Stimulated activated naive B cell treated with anti-CD40 and anti-IgM and Interleukin-4, amounts not matched to agents 10 μg/mL and 1 μg/mL and 100 μg/mL, for 72 hours (primary cell): Measurements from ENCODE around the gene STARD13.

ENCODE experiments used
- ATAC-seq, 2 donors: fragments of 150-1000 bp; cut with Tn5 transposase; replicated peaks; 2 replicates each; pipeline ENCODE4 v1.10.0; 2021; ENCODE audit warnings: moderate library complexity in 1 of 2
- DNase-seq: peaks from one replicate; pipeline ENCODE4 v3.0.0; 2021
- H3K27ac Mint-ChIP-seq: one replicate; pipeline ENCODE4 v1.8.0; 2022; ENCODE audit warnings: mild to moderate bottlenecking, mixed read lengths
- H3K27me3 Mint-ChIP-seq, 2 donors: one replicate each; pipeline ENCODE4 v1.8.0; 2022; ENCODE audit warnings: mixed read lengths in 2 of 2
- H3K36me3 Mint-ChIP-seq, 2 donors: one replicate each; pipeline ENCODE4 v1.8.0; 2022; ENCODE audit warnings: mixed read lengths in 2 of 2, mild to moderate bottlenecking in 1 of 2
- H3K4me1 Mint-ChIP-seq, 2 donors: one replicate each; pipeline ENCODE4 v1.8.0; 2022; ENCODE audit warnings: mixed read lengths in 2 of 2, mild to moderate bottlenecking in 1 of 2
- H3K4me3 Mint-ChIP-seq, 2 donors: one replicate each; pipeline ENCODE4 v1.8.0; 2022; ENCODE audit warnings: mild to moderate bottlenecking in 2 of 2, mixed read lengths in 2 of 2, moderate library complexity in 1 of 2
- H3K9me3 Mint-ChIP-seq, 2 donors: one replicate each; pipeline ENCODE4 v1.8.0; 2022; ENCODE audit warnings: mixed read lengths in 2 of 2, mild to moderate bottlenecking in 1 of 2

STARD13 gene

GRCh38 chr13:33290421-33290965 is 4.9 kb upstream of the STARD13 start:
- no peak for DNase-seq
- H3K4me3 Mint-ChIP-seq = no peak overlapping the region
- H3K36me3 Mint-ChIP-seq = no peaks in the 10 kb centered on the region
- no peak overlapping the region for H3K27ac Mint-ChIP-seq
- H3K27me3 Mint-ChIP-seq = peaks cover 32 to 35% of the 10 kb centered on the region in 2 donors
- H3K9me3 Mint-ChIP-seq = no peaks in the 10 kb centered on the region
- no peak for ATAC-seq
- H3K4me1 Mint-ChIP-seq = peaks cover 8 to 9% of the 10 kb centered on the region in 2 donors

GRCh38 chr13:33289966-33290365 is 4.4 kb upstream of the STARD13 start:
- Mint-ChIP-seq H3K4me3 (no peak overlapping the region), H3K27ac (no peak overlapping the region), H3K4me1 (peaks cover 14% of the 10 kb centered on the region in 2 donors), H3K27me3 (peaks cover 34 to 40% of the 10 kb centered on the region in 2 donors), H3K9me3 (no peaks in the 10 kb centered on the region), H3K36me3 (no peaks in the 10 kb centered on the region)
- ATAC-seq = no peak
- no peak for DNase-seq

GRCh38 chr13:33287142-33287882 is 1.8 kb upstream of the STARD13 start:
- Mint-ChIP-seq H3K4me1 (peaks cover 10 to 18% of the 10 kb centered on the region in 2 donors), H3K4me3 (no peak overlapping the region), H3K36me3 (no peaks in the 10 kb centered on the region), H3K9me3 (no peaks in the 10 kb centered on the region), H3K27ac (no peak overlapping the region), H3K27me3 (peaks cover 35 to 41% of the 10 kb centered on the region in 2 donors)
- DNase-seq (no peak), ATAC-seq (no peak)

GRCh38 chr13:33286128-33286527 is 573 bp upstream of the STARD13 start:
- Mint-ChIP-seq H3K4me1 (peaks cover 10 to 18% of the 10 kb centered on the region in 2 donors), H3K27ac (no peak overlapping the region), H3K27me3 (peaks cover 35 to 41% of the 10 kb centered on the region in 2 donors), H3K4me3 (peak overlapping the region; percentile 88 to 90), H3K9me3 (no peaks in the 10 kb centered on the region), H3K36me3 (no peaks in the 10 kb centered on the region)
- no peak for ATAC-seq
- DNase-seq = no peak

GRCh38 chr13:33284916-33285315 is 639 bp downstream of the STARD13 start:
- ATAC-seq = peak in 1 of 2 donors; percentile 12
- Mint-ChIP-seq H3K36me3 (no peaks in the 10 kb centered on the region), H3K27me3 (peaks cover 30 to 41% of the 10 kb centered on the region in 2 donors), H3K4me3 (peak overlapping the region; percentile 88 to 90), H3K4me1 (peaks cover 10 to 18% of the 10 kb centered on the region in 2 donors), H3K27ac (no peak overlapping the region), H3K9me3 (no peaks in the 10 kb centered on the region)
- no peak for DNase-seq

- DNase-seq (no peak), ATAC-seq (no peak)
- no peak overlapping the region for H3K4me3 Mint-ChIP-seq
- H3K36me3 Mint-ChIP-seq = no peaks in the 10 kb centered on the region
- peaks cover 27 to 35% of the 10 kb centered on the region in 2 donors for H3K27me3 Mint-ChIP-seq
- no peaks in the 10 kb centered on the region for H3K9me3 Mint-ChIP-seq
- H3K27ac Mint-ChIP-seq = no peak overlapping the region
- H3K4me1 Mint-ChIP-seq = peaks cover 10 to 18% of the 10 kb centered on the region in 2 donors
Measured at GRCh38 chr13:33284031-33284430, 1.5 kb downstream of the STARD13 start.

- ATAC-seq (no peak), DNase-seq (no peak)
- H3K4me3 Mint-ChIP-seq = no peak overlapping the region
- H3K4me1 Mint-ChIP-seq = peaks cover 10 to 18% of the 10 kb centered on the region in 2 donors
- no peak overlapping the region for H3K27ac Mint-ChIP-seq
- H3K9me3 Mint-ChIP-seq = no peaks in the 10 kb centered on the region
- peaks cover 25 to 32% of the 10 kb centered on the region in 2 donors for H3K27me3 Mint-ChIP-seq
- no peaks in the 10 kb centered on the region for H3K36me3 Mint-ChIP-seq
Measured at GRCh38 chr13:33283195-33283911, 2.2 kb downstream of the STARD13 start.

- H3K27ac Mint-ChIP-seq = no peak overlapping the region
- peaks cover 17 to 24% of the 10 kb centered on the region in 2 donors for H3K27me3 Mint-ChIP-seq
- H3K9me3 Mint-ChIP-seq = no peaks in the 10 kb centered on the region
- peaks cover 10 to 18% of the 10 kb centered on the region in 2 donors for H3K4me1 Mint-ChIP-seq
- ATAC-seq (no peak), DNase-seq (no peak)
- H3K4me3 Mint-ChIP-seq = no peak overlapping the region
- no peaks in the 10 kb centered on the region for H3K36me3 Mint-ChIP-seq
Measured at GRCh38 chr13:33281951-33282595, 3.5 kb downstream of the STARD13 start.

- H3K27me3 Mint-ChIP-seq = peaks cover 10 to 16% of the 10 kb centered on the region in 2 donors
- no peaks in the 10 kb centered on the region for H3K36me3 Mint-ChIP-seq
- H3K9me3 Mint-ChIP-seq = no peaks in the 10 kb centered on the region
- peaks cover 9 to 14% of the 10 kb centered on the region in 2 donors for H3K4me1 Mint-ChIP-seq
- no peak overlapping the region for H3K4me3 Mint-ChIP-seq
- no peak for DNase-seq
- no peak for ATAC-seq
- no peak overlapping the region for H3K27ac Mint-ChIP-seq
Measured at GRCh38 chr13:33280923-33281322, 4.6 kb downstream of the STARD13 start.

- peaks cover 4 to 11% of the 10 kb centered on the region in 2 donors for H3K27me3 Mint-ChIP-seq
- H3K4me3 Mint-ChIP-seq = no peak overlapping the region
- DNase-seq (no peak), ATAC-seq (no peak)
- no peak overlapping the region for H3K27ac Mint-ChIP-seq
- no peaks in the 10 kb centered on the region for H3K9me3 Mint-ChIP-seq
- H3K36me3 Mint-ChIP-seq = no peaks in the 10 kb centered on the region
- H3K4me1 Mint-ChIP-seq = peaks cover 3 to 9% of the 10 kb centered on the region in 2 donors
Measured at GRCh38 chr13:33280279-33280905, 5.2 kb downstream of the STARD13 start.

GRCh38 chr13:33279414-33280278 is 5.9 kb downstream of the STARD13 start:
- Mint-ChIP-seq H3K9me3 (no peaks in the 10 kb centered on the region), H3K27ac (no peak overlapping the region), H3K4me1 (peaks cover 0 to 1% of the 10 kb centered on the region in 2 donors), H3K36me3 (no peaks in the 10 kb centered on the region), H3K4me3 (no peak overlapping the region), H3K27me3 (peaks cover 0 to 3% of the 10 kb centered on the region in 2 donors)
- no peak for ATAC-seq
- no peak for DNase-seq

GRCh38 chr13:33278913-33279312 is 6.6 kb downstream of the STARD13 start:
- H3K4me3 Mint-ChIP-seq = no peak overlapping the region

GRCh38 chr13:33277946-33278345 is 7.6 kb downstream of the STARD13 start:
- no peaks in the 10 kb centered on the region for H3K36me3 Mint-ChIP-seq
- ATAC-seq = no peak
- no peak overlapping the region for H3K4me3 Mint-ChIP-seq
- H3K27me3 Mint-ChIP-seq = no peaks in the 10 kb centered on the region
- DNase-seq = no peak
- H3K9me3 Mint-ChIP-seq = no peaks in the 10 kb centered on the region
- H3K4me1 Mint-ChIP-seq = no peaks in the 10 kb centered on the region
- no peak overlapping the region for H3K27ac Mint-ChIP-seq

More at GRCh38 chr13:33278913-33279312, 6.6 kb downstream of the STARD13 start:
- ATAC-seq = no peak
- Mint-ChIP-seq H3K27ac (no peak overlapping the region), H3K9me3 (no peaks in the 10 kb centered on the region), H3K36me3 (no peaks in the 10 kb centered on the region), H3K4me1 (no peaks in the 10 kb centered on the region), H3K27me3 (no peaks in the 10 kb centered on the region)
- no peak for DNase-seq
